Stimulated activated naive CD4-positive, alpha-beta T cell (primary cell): ENCODE data around the gene WDR7.

ENCODE experiments used
- DNase-seq, 6 experiments: peaks; one replicate each; lab custom pipeline; 2025; lab: John Stamatoyannopoulos, UW

The WDR7 gene

DNA sequence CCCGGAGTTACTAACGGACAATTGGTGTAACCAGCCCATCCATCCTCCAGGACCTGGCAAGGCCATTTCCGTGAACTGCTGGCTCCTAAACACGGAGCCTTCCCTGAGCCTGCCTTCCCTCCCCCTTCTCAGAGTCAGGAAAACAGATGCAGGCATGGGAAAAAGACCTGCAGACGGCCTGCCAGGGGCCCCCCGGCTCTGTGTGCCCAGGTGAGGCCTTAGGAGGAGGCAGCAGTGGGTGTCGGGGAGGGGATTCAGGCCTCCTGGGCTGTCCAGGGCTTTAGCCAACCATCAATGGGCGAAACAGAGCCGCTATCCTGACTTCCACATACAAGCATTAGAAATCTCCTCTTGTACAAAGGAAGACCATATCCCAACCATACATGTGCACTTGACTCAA, 427.5 kb downstream of the WDR7 start:
- DNase-seq = no peak

DNA sequence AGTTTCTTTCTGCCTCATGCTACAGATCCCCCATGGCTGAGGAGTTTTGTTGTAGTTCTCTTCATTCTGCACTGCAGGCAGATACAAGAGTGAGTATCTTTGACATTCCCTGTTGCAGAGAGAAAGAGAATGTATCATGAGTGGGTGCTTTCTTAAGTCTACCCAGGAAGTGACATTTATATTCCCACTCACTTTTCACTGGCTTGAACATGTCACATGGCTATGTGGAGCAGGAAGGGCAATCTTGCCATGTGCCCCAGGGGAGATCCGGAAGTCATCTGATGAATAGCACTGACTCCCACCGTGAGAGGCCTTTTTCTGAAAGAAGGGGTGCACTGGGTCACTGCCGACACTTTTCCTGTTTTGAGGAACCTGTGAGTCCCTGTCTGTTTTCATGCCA, 429.3 kb downstream of the WDR7 start:
- no peak for DNase-seq

DNA sequence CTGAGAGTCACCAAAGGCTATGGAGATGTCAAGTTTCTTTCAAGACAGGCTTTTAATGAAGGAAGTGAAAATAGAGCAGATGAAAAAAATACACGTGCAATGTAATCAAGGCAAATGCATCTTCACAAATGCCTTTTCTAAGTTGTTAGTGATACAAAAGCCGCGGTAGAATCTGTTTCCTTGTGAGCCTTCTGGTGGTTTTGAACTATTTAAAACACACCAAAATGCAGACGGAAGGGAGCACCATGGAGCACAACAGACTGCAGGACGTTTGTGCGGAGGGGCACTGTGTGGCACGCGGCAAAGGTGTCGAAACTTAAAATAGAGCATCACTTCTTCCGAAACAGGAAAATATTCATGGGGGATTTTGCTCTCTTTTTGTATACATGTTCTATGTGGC, 430.7 kb downstream of the WDR7 start:
- no peak for DNase-seq

DNA sequence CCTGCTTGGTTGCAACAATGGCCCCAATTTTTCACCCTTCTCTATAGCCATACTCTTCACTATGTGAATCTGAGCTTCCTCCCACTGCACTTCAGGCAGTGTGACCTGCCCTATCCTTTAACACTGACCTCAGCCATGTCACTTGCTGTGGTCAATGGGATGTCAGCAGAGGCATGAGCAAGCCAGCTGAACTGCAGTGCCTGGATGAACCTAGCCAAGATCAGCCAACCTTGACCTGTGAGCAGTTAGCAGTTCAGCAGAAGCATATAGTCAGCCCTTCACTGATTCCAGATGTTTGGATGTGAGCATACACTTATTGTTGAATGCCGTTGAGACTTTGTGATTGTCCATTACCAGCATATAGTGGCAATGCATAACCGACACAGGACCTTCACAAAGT, 432.3 kb downstream of the WDR7 start:
- DNase-seq = no peak

DNA sequence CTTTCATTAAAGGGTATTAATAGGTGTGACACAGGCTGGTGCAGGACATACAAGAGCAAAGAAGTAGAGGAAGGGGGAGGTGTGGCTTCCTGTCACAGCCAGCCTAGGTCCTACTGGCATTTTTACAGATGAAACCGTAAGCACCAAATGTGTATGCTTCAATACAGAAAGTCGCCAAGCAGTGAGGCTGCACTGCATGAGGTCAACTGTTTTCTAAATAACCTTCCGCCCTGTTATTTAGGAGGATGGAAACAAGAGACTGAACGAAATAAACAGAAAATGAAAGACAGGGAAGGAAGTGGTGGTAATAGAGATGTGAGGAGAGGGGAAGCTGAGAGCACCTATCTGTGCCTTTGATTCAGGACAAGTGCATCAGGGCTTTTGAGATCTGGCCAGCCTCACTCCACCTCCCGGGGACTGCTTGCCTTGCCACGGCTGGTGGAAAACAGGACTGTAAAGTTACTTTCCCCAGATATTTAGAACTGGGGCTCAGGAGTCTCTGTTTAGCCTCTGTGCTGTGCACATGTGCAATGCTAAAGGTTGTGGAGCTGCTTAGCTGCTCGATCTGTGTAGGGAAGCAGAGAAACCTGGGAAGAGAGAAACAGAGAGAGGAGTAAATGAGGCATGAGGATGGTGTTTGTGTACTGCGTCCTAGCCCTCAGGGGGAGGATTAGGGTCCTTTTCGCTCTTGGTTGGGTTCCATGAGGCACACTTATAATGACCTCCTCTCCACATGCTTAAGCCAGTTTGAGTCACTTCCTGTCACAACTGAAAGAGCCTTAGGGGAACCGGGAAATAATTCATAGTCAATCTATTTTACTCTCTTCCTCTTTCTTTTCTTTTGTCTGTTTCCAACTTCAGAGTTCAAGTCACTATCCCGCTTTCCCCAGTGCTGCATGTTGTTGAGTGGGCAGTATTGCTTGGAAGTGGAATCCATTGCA, 433.4 kb downstream of the WDR7 start:
- DNase-seq = no peak

DNA sequence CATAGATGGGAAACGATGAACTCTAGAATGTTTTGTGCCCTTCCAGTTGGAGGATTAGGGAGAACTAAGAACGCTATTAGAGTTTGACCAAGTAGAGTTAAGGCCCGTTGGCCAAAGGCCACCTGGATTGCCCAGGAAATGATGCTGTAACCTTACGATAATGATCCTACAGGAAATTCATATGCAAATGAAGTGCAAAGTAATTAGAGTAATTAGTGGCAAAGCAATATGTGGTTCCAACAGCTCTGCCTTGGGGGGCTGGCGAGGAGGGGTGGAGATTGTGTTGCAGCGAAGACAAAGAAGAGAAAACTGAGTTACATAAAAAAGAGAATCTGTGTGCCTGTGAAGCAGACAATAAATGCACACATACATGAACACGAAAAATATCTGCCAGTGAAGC, 434.2 kb downstream of the WDR7 start:
- no peak for DNase-seq

DNA sequence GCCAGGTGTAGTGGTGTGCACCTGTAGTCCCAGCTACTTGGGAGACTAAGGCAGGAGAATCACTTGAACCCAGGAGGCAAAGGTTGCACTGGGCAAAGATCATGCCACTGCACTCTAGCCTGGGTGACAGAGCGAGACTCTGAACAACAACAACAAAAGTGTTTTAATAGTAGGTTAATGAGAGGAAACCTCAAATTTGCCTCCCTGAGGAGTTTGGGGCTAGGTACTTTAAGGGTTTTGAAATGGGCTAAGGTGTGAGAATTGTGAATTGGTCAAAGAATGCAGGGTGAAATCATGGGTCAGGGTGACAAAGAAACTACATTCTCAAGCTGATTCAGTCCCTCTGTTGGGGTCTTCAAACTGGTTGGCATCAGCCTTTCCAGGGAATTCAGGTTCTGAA, 435.0 kb downstream of the WDR7 start:
- no peak for DNase-seq
